Iris pigment epithelial cell (primary cell): ENCODE measurements around the gene MYH15.
"Not testable (repeated sequence)": the region's sequence is repeated elsewhere in the genome, so short reads cannot be mapped to it uniquely, and the experiment has no call there.

ENCODE experiments used
- DNase-seq: peaks from one replicate; pipeline ENCODE4 v3.0.0-alpha.2; 2011; ENCODE audit warnings: low read depth

Gene MYH15

GRCh38 chr3:108388136-108389132, 122.0 kb downstream of the MYH15 start:
- peak; percentile 4 for DNase-seq

- DNase-seq = no peak
Observed at GRCh38 chr3:108387063-108387462, 123.3 kb downstream of the MYH15 start.

DNA sequence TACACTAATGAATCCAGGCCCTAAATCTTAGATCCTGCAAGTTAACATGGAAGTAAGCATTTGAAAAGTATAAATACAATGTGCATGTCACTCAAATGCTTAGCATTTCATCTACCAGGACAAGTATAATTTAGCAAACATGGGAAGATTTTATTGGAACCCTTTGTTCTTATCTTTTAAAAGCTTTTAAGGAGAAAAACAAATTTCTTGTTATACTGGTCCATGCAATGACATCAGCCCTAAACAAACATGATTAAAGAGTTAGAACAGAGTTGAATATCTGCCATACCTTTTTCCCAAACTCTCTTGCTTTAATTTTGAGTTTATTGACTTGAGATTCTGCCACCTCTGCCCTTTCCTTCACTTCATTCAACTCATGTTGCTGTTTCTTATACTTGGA, 127.1 kb downstream of the MYH15 start:
- no peak for DNase-seq

DNA sequence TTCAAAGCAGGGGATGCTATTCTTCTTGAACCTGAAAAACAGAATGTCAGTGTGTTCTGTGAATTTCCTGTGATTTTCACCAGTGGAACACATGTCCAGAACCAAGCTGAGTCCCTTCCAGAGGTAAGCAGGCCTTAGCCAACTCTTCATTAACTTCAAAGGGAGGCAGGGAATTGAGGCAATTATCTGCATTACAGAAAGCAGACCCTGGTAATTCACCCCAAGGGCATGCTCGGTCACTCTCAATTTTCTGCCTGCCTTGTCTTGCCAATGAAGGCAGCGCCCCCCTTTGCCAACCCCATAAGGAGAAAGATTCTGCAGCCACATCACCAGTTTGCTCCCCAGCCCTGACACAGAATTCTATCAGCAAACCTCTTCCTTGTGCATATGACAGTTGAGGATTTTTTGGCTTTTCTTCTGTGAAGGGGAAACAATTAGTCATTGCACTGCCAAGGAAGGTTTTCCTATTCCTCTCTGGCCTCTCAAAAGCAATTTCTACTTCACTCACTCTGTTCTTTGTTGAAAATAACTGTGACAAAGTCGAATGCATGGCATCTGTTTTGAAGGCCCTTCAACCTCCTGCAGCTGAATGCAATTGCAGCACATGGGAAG, 128.8 kb downstream of the MYH15 start:
- peak; percentile 11 for DNase-seq

DNA sequence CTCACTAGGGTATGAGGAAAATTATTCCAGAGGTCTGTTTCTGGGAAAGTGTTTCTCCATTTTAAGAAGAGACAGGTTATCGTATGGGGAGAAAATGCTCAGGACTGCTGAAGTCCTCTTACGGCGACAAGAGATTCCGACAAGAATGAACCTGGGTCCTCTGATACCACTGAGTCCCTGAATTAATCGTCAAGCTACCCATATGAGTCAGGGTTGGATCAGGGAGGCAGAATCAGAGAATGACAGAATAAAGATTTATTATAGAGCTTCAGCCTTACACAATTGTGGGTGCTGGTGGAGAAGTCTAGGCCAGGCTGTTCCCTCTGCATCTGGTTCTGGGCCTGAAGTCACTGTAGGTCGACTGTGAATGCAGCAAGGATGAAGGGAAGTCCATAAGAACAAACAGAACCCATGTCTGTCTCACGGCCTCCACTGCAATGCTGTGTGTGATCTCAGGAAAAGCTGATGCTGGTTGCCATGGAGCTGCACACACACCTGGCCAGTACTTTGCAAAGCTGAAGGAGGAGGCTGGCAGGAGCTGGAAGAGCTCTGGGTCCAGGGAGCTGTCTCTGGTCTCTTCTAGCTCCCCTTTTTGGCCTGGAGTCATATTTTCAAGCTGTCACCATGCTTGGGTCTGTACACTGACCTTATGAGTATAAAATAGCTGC, 130.1 kb downstream of the MYH15 start:
- no peak for DNase-seq

GRCh38 chr3:108378952-108379342, 131.4 kb downstream of the MYH15 start:
- not testable (repeated sequence) for DNase-seq

GRCh38 chr3:108378153-108378951, 132.0 kb downstream of the MYH15 start:
- DNase-seq = no peak

DNA sequence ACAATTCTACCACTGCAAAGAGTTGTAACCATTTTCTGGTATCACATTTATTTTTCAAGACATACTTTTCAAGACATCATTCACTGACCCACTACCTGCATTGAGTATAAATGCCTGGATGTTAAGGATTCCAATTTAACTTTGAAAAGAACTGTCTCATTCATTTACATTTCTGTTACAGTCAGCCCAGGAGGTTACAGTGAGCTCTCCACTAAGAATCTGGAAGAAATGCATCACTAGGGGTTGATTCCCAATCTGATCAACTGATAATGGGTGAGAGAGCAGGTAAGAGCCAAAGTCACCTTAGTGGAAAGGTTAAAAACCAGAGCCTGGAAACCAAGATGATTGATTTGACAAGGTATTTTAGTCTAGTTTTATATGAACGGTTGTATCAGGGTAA, 133.0 kb downstream of the MYH15 start:
- no peak for DNase-seq

GRCh38 chr3:108376026-108376425, 134.4 kb downstream of the MYH15 start:
- no peak for DNase-seq

- DNase-seq = no peak
Observed at GRCh38 chr3:108359011-108359410, 151.4 kb downstream of the MYH15 start.

- DNase-seq = no peak
Observed at GRCh38 chr3:108357042-108357441, 153.4 kb downstream of the MYH15 start.

GRCh38 chr3:108354562-108354961, 155.8 kb downstream of the MYH15 start:
- no peak for DNase-seq

GRCh38 chr3:108352176-108352575, 158.2 kb downstream of the MYH15 start:
- no peak for DNase-seq

- no peak for DNase-seq
Observed at GRCh38 chr3:108346301-108347227, 163.8 kb downstream of the MYH15 start.

DNA sequence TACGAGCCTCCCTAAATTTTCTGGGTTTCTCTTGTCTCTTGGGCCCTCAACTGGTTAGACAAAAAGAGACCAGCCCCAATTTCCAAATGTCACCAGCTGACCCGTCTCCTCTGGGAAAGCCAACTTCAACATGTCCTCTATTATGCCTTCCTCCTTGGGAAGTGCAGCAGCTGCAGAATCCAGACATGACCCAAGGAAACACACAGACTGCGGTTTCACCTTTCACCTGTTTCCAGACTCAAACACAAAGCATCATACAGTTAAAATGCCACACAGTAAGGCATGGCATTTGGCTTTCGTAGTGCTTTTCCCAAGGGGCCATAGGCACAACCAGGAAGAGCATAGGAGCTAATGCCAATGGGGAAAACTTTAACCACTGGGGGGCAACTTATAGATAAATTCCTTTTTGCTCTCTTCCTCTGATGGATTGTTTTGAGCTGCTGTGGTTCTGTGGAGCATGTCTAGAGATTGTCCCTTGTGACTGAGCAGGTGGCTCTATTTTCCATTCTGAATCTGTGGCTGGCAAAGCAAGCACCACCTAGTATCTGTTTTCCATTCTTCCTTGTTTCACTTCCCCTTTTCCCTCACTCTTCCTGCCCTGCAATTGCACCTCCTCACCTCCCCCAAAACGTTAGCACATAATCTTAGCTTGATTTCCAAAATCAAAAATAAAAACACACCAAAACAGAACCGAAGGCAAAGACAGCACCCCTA, 164.7 kb downstream of the MYH15 start:
- no peak for DNase-seq

GRCh38 chr3:108343491-108343890, 166.9 kb downstream of the MYH15 start:
- DNase-seq = no peak

DNA sequence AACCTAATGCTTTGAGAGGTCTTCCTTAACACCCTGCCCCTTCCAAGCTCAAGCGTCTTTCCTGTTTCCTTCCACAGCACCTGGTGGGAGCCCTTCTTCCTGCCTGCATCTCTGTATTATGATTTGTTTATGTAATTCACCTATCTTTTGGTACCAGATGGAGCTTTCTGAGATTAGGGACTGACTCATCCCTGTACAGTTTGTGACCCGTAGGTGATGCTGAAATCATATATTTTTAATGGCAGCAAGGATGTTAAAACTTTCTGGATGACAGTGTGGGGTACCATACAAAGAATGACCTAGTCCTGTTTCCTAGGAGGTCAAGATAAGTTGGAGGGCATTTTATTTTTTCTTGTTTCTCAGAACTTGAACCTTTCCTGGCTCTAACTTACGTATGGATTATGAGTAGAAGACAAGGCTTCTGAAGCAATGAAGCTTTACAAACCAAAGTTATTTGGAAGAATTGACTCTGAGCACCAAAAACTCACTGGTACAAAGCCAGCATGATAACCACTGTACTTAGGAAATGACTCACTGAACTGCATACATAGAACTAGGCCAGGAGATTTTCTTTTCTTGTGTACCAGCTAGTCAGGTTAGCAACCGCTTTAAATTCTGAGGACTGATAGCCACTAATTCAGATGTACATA, 167.4 kb downstream of the MYH15 start:
- DNase-seq = peak; percentile 65

- DNase-seq = no peak
Observed at GRCh38 chr3:108341911-108342310, 168.5 kb downstream of the MYH15 start.

DNA sequence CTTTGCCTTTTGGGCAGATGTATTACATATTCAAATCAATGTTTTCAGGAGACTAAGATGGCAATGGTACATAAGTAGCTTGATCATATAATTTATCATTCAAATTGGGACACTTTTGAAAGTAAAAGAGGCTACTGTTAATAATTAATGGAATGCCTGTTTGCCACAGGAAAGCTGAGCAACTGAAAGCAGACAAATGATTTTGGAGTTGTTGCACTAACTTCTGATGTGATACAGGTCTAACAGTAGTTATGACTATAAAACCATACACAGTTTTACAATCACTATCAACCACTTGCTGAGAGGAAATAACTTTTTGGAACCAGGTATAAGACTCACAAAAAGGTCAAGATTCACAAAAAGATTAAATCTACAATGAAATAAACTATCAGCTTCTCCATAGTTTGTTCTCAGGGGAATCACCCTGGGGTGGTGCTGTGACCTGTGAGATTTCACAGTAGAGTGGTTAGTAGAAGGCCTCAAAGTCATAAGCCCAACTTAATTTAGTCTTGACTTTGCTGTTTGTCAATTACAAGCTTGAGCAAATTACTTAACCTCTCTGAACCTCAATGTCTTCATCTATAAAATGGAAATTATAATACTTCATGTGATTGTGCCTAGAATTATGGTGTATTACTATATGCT, 171.4 kb downstream of the MYH15 start:
- DNase-seq = no peak
